GM19468 (cell line): ENCODE measurements around the gene HOXA13.

Experiments
- ATAC-seq: cut with Tn5 transposase; IDR thresholded peaks from one replicate; pipeline ENCODE4 v1.9.1; 2021; ENCODE audit warnings: mild to moderate bottlenecking, moderate library complexity, moderate number of reproducible peaks; ENCODE audit not compliant: unreplicated experiment; ENCODE audit errors: extremely low read depth

HOXA13 gene

DNA sequence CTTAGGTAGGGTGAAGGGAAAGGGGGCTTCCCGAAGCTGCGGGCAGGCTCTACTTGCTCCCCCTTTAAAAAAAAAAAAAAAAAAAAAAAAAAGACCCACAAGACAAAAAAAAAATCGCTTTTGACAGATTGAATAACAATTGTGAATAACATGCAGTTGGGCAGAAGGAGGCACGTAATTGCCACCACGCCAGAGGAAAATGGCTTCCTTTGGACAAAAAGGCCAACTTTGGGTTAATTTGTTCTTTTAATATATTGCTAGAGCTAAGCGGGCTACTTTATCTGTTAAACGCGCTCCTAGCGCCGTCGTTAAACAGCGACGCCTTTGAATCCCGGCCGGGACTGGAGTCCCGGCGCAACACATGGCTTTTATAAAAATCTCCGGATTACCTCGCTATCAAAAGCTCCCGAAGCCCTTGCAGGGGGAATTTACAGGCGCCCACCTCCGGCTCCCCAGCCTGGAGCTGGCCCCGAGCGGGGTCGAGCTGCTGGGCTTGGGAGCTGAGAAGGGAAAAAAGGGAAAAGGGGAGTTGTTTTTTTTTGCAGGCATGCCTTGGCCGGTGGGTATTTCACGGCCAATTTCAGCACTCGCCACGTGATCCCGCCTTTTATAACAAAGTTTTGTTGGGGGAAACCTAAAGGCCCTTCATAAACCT lies 16.1 kb downstream of the HOXA13 start:
- ATAC-seq, result no peak

DNA sequence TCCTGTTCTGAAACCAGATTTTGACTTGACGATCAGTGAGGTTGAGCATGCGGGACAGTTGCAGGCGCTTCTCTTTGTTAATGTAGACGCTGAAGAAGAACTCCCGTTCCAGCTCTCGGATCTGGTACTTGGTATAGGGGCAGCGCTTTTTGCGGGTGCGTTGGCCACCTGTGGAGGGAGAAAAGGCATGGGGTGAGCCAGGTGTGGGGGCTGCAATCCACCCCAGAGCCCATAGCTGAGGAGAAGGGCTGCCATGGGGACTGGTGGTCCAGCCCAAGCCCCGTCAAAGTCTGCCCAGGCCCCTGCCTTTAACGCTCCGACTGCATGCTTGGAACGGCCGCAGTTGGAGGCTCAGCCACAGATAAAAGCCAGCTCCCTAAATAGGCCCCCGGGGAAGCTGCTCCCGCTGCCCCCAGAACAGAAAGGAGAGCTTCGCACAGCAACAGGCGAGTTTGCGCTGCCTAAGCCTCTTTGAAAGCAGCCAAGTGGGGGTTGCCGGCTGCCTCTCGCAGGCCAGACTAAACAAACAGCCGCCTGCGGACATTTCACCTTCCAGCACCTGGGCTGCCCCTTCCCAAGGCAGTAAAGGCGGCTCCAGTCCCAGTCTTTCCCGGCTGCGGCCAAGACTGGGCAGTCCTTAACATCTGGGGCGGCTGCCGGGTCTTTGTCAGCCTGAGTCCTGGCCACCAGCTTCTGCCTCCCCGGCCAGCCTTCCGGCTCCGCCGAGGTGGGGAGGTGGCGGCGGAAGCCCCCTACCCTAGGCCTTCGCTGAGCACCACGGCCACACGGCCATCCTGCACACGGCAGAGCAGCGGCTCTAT lies 16.8 kb downstream of the HOXA13 start:
- ATAC-seq, result no peak

DNA sequence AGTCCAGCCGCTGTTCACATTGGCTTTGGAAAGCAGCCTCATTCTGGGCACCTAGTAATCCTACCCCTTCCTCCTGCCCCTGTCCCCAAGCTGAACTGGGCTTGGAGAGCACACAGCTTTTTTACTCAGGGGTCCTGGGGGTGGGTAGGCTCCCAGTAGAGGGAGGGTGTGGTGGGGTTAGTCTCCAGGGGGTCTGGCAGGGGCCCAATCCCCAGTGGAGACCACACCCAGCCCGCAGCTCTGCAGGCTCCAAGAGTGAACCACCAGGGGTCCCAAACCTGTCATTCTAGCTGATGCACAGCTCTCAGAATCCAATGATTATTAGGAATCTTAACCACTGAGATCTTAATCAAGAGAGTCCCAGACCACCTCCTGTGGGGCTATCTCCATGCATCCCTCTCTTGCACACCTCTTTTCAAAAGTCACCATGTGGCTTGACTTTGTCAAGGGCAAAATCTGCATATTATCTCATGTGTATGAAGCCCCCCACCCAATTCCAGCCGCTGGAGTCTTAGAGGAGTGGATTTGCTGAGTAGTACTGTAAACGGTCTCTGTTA lies 17.5 kb downstream of the HOXA13 start:
- ATAC-seq, result no peak

DNA sequence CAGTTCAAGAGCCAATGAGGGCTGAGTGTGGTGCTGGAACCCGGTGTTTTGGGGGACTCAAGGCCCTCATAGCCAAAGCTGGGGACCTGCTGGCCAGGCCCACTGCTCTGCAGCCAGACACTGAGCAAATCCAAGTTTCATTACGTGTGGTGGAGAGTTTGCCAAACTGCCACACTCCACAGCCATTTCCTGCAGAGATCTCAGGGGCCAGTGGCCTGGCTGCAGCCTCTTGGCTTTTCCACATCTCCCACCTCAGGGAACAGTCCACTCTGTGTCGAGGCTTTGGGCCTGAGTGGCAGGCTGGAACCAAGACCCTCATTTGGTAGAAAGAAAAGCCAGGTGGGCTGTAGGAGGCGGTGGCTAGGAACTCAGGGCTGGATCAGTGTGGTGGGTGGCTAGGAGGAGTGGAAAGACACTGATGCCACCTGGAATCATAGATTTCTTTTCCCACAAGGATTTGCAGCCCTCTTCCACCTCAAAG lies 18.1 kb downstream of the HOXA13 start:
- no peak for ATAC-seq

DNA sequence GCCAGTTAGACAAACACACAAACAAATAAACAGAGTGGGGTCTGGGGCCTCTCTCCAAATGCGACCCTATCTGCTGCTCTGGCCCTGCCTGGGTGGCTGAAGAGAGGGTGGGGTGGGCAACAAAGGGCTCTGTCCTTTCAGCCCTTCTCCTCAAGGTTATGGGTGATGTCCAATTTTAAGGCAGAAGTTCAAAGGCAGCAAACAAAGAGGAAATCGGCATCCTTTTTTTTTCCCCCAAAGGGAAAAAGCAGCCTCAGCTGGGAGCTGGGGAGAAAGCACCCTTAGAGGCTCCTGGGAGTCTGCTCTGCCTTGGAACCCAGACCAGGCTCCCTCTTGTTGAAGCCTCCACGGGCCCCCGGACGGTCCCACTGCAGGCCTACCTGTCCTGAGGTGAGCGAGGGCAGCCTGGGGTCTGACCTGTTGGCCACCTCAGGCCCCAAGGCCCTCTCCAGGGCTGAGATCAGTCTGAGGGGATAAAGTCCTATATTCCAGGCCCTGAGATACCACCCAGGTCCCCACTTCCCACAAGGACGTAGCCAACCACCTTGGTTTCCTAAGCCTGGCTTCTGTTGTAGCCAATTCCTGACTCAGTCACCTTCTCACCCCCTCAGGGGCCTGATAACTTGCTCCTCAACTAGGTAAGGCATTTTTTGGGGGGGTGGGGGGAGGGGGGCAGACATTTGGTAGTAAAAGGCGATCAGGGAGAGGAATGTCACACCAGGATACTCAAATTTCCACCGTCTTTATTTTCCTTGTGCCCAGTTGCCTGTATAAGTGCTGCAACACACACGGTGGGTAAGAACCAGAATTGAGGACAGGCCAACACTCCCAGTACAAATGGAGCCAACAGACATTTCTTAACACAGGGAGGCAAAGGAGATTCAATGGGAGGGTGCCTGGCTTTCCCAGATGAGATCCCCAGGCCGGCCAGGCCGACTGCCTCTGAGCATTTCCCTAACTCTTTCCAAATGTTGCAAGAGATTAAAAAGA lies 19.2 kb downstream of the HOXA13 start:
- no peak for ATAC-seq

DNA sequence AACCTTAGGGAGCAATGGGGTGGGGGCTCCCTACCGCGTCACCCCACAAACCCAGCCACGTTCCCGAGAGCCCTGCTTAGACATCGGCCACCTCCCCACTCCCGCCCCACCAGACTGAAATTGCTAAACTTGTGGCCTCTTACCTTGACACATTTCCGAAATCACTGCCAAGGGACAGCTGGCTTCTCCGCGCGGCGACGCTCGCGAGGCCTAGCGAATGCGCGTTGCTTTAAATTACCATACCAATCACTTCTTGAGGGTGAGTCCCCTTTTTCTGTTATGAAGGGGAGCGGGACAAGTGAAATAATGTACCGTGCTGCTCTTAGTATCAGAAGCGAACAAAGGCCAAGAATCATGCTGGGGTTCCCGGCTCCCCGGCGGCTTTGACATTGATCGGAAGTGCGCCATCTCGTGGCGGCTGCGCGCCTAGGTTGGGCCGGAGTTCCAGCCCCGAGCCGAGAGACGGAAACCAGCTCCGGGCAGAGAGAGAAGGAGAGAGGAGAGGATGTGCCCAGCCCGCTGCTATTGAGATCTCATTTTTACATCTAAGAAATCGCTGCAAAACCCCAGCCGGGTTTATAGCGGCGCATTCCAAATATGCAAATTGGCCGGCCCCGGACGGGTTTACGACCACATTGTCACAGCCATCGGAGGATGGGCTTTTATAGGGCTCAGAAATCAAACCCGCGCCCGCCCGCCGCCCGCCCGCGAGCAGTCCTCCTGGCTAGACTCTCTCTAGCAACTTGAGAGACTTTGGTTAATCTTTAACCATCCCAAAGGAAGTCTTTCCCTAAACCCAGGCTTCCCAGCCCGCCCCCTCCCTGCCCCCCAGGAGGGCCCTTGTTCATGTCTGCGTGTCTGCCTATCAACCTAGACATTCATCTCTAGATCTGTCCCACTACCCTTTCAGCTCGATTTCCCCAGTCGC lies 20.1 kb downstream of the HOXA13 start:
- ATAC-seq, result no peak

DNA sequence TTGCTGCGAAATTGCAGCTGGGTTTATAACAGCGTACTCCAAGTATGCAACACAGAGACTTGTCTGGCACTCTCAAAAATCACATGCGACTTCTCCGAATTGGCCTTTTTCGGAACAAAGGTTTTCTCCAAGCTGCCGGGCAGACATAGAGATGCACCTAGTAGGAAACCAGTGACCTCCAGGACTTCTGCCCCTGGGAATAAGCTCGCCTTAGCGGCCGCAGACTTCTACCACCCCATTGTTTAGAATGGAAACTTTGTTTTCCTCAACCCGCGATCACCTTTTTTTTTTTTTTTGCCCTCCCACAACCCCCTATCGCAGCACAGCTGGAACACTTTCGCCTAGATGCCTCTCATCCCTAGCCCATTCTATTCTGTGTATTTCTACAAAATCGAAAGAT lies 20.9 kb downstream of the HOXA13 start:
- no peak for ATAC-seq

DNA sequence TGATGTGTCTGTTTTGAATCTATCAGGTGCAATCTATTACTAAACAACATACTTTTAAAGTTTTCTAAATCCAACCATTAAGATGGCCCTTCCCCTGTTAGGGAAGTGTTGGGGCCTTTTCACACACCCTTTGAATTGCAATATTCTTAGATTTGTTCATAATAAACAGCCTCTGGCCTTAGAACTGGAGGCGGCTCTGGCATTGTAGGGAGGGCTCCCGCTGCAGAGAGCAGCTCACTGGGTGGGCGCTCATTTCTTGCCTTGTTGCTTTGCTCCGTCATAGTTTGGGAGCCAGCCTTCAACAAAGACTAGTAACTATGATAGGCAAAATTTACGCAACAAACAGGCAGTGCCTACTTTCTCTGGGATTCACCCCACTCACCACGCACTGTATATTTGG lies 21.5 kb downstream of the HOXA13 start:
- no peak for ATAC-seq

DNA sequence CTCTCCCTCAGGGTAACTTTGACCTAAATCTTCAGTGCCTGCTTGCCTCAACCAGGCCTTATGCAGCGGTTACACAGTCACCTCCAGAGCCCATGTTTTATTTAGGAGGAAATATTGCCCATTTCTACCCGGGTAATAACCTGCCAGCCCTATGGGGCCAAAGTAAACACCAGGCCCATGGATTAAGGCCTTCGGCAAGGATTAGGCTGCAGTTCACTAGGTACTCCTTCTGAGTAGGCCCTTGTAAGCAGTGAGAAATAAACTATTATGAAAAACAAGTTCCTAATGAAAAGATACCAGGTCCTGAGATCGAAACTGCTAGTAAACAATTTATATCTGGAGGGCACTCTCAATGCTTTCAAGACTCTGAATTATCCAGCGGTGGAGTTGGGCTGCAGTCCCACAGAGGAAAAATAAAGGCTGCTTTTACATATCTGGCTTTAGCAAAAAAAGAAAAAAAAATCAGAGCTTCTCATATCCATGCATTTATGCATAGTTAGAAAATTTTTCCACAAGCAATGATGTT lies 22.0 kb downstream of the HOXA13 start:
- ATAC-seq, result no peak

DNA sequence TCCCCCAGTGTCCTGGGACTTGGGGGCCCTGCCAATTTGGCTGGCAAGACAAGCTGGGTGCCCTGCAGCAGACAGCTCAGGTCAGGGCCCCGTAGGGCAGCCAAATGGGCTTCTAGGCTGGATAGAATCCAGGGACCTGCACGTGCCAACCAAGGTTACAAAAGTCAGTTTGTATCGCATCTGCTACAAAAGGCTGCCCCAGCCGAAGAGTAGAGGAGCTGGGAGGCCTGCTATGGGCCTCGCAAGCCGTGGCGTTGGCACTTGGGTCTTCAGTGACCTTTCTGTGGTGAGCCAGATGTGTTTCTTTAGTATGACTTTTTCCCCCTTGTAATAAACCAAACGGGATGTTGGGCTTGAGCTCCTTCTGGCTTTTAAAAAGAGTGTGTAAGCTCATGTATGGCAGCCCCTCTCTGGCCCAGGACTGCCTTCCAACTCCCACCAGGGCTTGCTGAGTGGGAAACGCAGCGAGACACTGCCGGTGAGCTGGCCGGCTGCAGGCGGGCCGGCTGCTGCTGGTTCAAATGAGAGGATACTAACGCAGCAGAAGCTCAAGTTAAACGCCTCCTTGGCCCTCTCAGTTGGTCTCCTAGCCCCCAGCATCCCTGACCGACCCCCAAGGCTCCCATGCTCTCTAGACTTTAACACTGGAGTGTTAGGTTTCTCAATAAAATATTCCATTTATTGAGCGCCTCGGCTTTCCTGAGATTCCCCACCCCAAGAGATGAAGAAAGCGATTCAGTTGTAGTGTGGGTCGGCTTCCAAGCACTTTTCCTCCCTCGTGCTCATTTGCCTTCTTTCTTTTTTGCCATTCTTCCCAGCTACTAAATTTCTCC lies 22.7 kb downstream of the HOXA13 start:
- no peak for ATAC-seq

DNA sequence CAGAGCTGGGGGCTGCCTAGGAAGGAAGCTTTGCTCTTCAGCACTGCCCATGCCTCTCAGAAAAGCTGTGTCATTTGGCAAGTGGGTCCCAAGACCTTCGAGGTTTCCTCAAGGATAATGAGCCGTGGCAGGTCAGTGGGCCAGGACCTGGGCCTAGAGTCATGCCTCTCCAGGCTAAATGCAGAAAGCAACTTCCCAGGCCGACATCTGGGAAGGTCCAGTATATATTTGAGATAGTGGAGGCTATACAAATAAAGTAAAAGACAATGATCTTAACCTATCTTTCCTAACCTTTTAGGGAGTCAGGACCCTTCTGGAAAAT lies 23.4 kb downstream of the HOXA13 start:
- ATAC-seq, result no peak

DNA sequence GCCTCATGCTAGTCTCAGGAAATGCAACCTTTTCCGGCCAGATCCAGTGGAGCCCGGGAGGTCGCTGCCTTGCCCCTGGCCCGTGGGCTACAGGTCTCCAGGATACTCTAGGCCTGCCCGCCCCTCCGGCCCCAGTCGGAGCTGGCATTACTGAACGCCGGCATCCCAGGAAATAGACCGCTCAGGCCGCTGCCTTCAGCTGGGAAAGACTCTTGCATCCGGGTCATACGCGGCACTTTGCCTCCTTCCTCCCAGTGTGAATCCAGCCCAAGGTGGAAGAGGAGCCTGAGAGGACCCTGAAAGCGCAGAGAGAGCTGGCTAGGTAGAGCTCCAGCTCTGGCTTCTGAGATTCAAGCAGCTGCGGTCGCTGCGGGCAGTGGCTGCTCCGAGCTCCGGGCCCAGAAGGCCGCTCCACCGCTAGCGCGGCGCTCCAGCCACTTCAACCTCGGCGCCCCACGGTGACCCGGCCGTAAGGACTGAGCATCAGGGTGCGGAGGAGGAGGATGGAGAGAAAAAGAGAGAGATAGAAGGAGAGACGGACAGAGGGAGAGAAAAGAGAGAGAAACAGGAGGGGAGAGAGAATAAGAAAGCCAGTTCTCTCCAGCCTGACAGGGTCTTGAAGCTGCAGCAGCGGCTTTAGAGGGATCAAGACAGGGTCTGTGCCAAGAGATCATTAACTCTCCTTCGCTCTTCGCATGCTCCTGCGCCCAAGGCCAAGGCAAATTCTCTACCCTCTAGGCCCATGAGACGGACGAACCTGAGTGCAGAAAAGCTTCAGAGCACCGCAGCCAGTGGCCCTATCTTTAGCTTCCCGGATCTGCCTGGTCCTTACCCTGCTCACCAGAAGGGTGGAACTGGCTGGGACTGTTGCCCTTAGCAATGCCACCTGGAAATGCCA lies 24.0 kb downstream of the HOXA13 start:
- no peak for ATAC-seq

DNA sequence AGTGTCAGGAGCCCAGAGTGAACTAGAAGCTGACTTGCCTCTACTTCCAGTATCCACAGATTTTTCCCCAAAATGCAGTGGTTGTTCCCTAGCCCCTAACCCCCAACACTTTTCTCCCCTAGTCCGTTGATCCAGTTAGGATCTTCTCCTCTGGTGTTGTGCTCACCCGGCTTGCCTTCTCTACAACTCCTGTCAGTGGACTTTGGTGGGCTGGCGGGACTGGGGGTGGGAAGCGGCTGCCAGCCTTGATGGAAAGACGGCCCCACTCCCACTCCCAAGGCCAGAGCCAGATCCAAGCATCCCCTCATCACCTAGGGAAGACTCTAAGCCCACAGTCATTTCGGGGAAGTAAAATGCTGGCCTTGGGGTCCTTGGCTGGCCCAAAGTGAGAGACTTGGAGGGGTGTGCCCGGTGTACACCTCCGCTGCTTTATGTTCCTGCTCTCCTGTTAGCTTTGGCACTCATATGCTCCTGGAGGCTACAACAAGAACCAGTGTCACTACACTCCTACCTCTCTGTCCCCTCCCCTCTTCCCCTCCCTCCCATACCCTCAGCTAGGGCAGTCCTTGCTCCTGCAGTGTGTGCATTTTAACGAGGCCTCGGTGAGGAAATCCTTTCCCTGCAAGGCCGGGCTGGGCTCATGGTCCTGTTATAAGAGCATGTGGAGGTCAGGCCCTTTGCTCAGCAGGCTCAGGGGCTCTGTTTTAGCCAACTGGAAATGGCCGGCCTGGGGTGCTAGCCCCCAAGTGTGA lies 24.8 kb downstream of the HOXA13 start:
- no peak for ATAC-seq

DNA sequence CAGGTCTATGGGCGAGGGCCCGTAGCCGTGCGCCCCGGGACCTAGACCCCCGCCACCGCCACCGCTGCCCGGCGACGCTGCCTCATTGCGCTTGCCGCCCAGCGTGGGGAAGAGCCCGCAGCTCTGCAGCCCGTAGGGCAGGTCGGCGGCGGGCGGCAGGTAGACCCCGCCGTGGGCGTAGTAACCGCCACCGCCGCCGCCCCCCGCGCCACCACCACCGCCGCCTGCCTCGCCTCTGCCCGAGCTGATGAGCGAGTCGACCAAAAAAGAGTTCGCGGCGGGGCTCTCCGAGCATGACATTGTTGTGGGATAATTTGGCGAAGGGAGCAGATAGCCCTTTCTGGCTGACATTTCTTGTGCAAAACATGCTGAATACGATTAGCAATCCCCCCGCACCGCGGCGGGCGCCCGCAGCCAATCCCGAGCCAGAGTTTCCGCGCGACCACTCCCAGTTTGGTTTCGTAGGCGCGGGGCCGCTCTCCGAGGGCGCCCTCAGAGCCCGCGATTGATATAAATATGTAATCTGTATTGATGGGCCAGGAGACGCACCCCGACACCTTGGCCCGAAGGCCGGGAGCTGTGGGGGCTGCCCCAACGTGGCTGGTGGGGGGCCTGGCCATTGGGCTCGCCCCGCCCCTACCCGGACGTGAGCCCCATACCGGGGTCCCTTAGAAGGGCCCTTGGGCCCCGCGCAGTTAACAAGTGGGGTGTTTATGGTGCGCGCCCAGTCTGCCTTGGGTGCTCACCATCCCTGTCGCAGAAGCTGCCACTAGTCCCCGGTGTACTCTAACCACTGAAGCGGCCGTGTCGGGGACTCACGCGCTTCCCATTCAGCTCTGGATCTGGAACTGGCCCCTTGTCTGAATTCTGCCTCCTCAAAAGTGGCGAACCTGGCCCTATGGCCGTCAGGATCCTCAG lies 25.7 kb downstream of the HOXA13 start, which contains the start of gene HOXA10:
HOXA10 (minus strand) TSS at position 365 of the 918 bp plus-strand sequence; CDS start at position 351, 14 bp downstream.
- no peak for ATAC-seq

DNA sequence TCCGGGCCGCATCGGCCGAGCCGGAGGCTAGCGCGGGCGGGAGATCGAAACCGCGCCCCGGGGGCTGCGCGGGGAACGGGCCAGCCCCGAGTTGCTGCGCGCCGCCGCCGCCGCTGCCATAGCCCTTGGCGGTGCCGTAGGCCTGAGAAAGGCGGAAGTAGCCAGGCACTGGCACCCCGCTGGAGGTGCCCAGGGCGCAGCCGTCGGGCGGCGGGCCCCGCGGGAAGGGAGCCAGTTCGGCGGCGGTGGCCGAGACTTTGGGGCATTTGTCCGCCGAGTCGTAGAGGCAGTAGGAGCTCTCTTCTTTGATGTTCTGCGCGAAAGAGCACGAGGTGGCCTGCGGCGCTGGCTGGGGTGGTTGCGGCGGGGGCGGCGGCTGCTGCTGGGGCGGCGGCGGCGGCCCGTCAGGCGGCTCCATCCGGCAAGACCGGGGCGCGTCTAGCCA lies 26.4 kb downstream of the HOXA13 start:
- ATAC-seq, result no peak
